OCI-M1 (cell line): Measurements from ENCODE around the gene KLHL30.

Source experiments
- DNase-seq: peaks from one replicate; lab custom pipeline; 2025; lab: John Stamatoyannopoulos, UW

Gene KLHL30

GRCh38 chr2:238132463-238133450, 5.7 kb upstream of the KLHL30 start:
- DNase-seq, result no peak

- no peak for DNase-seq
These were observed 4.7 kb upstream of the KLHL30 start for GRCh38 chr2:238133499-238134392.

GRCh38 chr2:238134393-238134785, 4.1 kb upstream of the KLHL30 start:
- DNase-seq, result no peak

GRCh38 chr2:238135601-238136150, 2.8 kb upstream of the KLHL30 start:
- no peak for DNase-seq

- peak; percentile 48 for DNase-seq
These were observed 1.5 kb upstream of the KLHL30 start for GRCh38 chr2:238136820-238137537.

GRCh38 chr2:238137885-238138284, 583 bp upstream of the KLHL30 start:
- no peak for DNase-seq

- DNase-seq, result peak; percentile 25
These were observed 950 bp downstream of the KLHL30 start for GRCh38 chr2:238139196-238140039.

GRCh38 chr2:238140040-238140439, 1.6 kb downstream of the KLHL30 start:
- DNase-seq, result no peak

GRCh38 chr2:238140721-238141540, 2.5 kb downstream of the KLHL30 start:
- DNase-seq, result no peak

GRCh38 chr2:238141541-238142318, 3.3 kb downstream of the KLHL30 start:
- DNase-seq, result no peak

GRCh38 chr2:238142382-238143205, 4.1 kb downstream of the KLHL30 start:
- no peak for DNase-seq

- no peak for DNase-seq
These were observed 4.9 kb downstream of the KLHL30 start for GRCh38 chr2:238143239-238143951.

GRCh38 chr2:238144262-238144661, 5.8 kb downstream of the KLHL30 start:
- DNase-seq, result no peak

GRCh38 chr2:238145046-238145445, 6.6 kb downstream of the KLHL30 start:
- no peak for DNase-seq

- no peak for DNase-seq
These were observed 7.4 kb downstream of the KLHL30 start for GRCh38 chr2:238145851-238146250.

- DNase-seq, result peak; percentile 10
These were observed 8.5 kb downstream of the KLHL30 start for GRCh38 chr2:238146884-238147544.

GRCh38 chr2:238148981-238149380, 10.5 kb downstream of the KLHL30 start:
- no peak for DNase-seq
